ENCODE data around the gene CDK16.

- TF ChIP-seq POLR2A (IDR thresholded peaks at IDR 0.05; ENCODE audit: extremely low read depth, insufficient read length) = no peak
- TF ChIP-seq, protein P1, sequence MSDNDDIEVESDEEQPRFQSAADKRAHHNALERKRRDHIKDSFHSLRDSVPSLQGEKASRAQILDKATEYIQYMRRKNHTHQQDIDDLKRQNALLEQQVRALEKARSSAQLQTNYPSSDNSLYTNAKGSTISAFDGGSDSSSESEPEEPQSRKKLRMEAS (IDR thresholded peaks at IDR 0.05; ENCODE audit: low read depth, low read length) = no peak
- TF ChIP-seq, protein P2, sequence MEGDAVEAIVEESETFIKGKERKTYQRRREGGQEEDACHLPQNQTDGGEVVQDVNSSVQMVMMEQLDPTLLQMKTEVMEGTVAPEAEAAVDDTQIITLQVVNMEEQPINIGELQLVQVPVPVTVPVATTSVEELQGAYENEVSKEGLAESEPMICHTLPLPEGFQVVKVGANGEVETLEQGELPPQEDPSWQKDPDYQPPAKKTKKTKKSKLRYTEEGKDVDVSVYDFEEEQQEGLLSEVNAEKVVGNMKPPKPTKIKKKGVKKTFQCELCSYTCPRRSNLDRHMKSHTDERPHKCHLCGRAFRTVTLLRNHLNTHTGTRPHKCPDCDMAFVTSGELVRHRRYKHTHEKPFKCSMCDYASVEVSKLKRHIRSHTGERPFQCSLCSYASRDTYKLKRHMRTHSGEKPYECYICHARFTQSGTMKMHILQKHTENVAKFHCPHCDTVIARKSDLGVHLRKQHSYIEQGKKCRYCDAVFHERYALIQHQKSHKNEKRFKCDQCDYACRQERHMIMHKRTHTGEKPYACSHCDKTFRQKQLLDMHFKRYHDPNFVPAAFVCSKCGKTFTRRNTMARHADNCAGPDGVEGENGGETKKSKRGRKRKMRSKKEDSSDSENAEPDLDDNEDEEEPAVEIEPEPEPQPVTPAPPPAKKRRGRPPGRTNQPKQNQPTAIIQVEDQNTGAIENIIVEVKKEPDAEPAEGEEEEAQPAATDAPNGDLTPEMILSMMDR (IDR thresholded peaks at IDR 0.05; ENCODE audit: low read depth, low read length) = no peak
- no peak for TF ChIP-seq MYC (IDR thresholded peaks at IDR 0.05; ENCODE audit: low read depth, low read length)
These were observed 36.3 kb upstream of the CDK16 start for GRCh38 chrX:47182106-47182700.
